Stimulated activated CD4-positive, alpha-beta T cell treated with anti-CD3 and anti-CD28 coated beads, Interleukin-15, amount 100 ng/mL, for 1 hour (primary cell): Measurements from ENCODE around the gene TPPP2.
A peak's percentile ranks its signal among the peaks of the same experiment; 100 is the strongest.

Source experiments
- DNase-seq, 2 donors: peaks; one replicate each; pipeline ENCODE4 v3.0.0-alpha.2; 2020; ENCODE audit warnings: low read depth in 1 of 2, low spot score in 1 of 2

The TPPP2 gene

GRCh38 chr14:21016413-21017190 lies 13.4 kb upstream of the TPPP2 start:
- no peak for DNase-seq

- DNase-seq = no peak
Observed at GRCh38 chr14:21017528-21018245, 12.3 kb upstream of the TPPP2 start.

- DNase-seq = no peak
Observed at GRCh38 chr14:21018286-21018685, 11.7 kb upstream of the TPPP2 start.

- DNase-seq = no peak
Observed at GRCh38 chr14:21018781-21019180, 11.2 kb upstream of the TPPP2 start.

- DNase-seq = no peak
Observed at GRCh38 chr14:21019366-21019765, 10.7 kb upstream of the TPPP2 start.

GRCh38 chr14:21020977-21021545 lies 9.0 kb upstream of the TPPP2 start:
- no peak for DNase-seq

- no peak for DNase-seq
Observed at GRCh38 chr14:21022686-21023085, 7.3 kb upstream of the TPPP2 start.

- DNase-seq = no peak
Observed at GRCh38 chr14:21023174-21023573, 6.8 kb upstream of the TPPP2 start.

- no peak for DNase-seq
Observed at GRCh38 chr14:21023817-21024584, 6.0 kb upstream of the TPPP2 start.

GRCh38 chr14:21024585-21025370 lies 5.2 kb upstream of the TPPP2 start, which contains the start of gene NDRG2:
NDRG2 (minus strand) TSS chr14:21025061; CDS start chr14:21023315, 1,746 bp downstream.
- peak; percentile 53 to 57 for DNase-seq

GRCh38 chr14:21025371-21026273 lies 4.4 kb upstream of the TPPP2 start:
- no peak for DNase-seq

- DNase-seq = no peak
Observed at GRCh38 chr14:21026274-21026987, 3.6 kb upstream of the TPPP2 start.

GRCh38 chr14:21026988-21027315 lies 3.1 kb upstream of the TPPP2 start:
- no peak for DNase-seq

- no peak for DNase-seq
Observed at GRCh38 chr14:21030531-21030930, 514 bp downstream of the TPPP2 start.

GRCh38 chr14:21032326-21033132 lies 2.5 kb downstream of the TPPP2 start:
- DNase-seq = no peak

- no peak for DNase-seq
Observed at GRCh38 chr14:21033133-21033698, 3.2 kb downstream of the TPPP2 start.

- no peak for DNase-seq
Observed at GRCh38 chr14:21034707-21035106, 4.7 kb downstream of the TPPP2 start, which contains the start of gene RNASE13. RNASE13 (minus strand) TSS chr14:21034807; CDS start chr14:21034288, 519 bp downstream.

GRCh38 chr14:21036751-21037150 lies 6.7 kb downstream of the TPPP2 start:
- no peak for DNase-seq
